Naive B cell (primary cell): ENCODE measurements around the gene ITPKB. TPM values are rescaled to one million over a fixed set of nuclear protein-coding genes. Genes with fewer than 3 reads are reported as not detected.

Experiments used
- ATAC-seq, 2 donors: fragments of 150-1000 bp; cut with Tn5 transposase; 2 replicates each; pipeline ENCODE4 v1.10.0; 2021; ENCODE audit warnings: low read depth in 2 of 2, mild to moderate bottlenecking in 2 of 2, moderate library complexity in 2 of 2
- DNase-seq: peaks from one replicate; pipeline ENCODE4 v3.0.0; 2022
- H3K27ac Mint-ChIP-seq, 6 donors: one replicate each; pipeline ENCODE4 v1.8.0; 2020 to 2022; ENCODE audit warnings: mild to moderate bottlenecking in 6 of 6, mixed read lengths in 6 of 6, moderate library complexity in 5 of 6, inconsistent platforms in 2 of 6
- H3K27me3 Mint-ChIP-seq, 3 donors: one replicate each; pipeline ENCODE4 v1.8.0; 2021 to 2022; ENCODE audit warnings: mixed read lengths in 3 of 3, mild to moderate bottlenecking in 1 of 3
- H3K36me3 Mint-ChIP-seq, 2 donors: one replicate each; pipeline ENCODE4 v1.8.0; 2020 to 2022; ENCODE audit warnings: mixed read lengths in 2 of 2, inconsistent platforms in 1 of 2, mild to moderate bottlenecking in 1 of 2
- H3K4me1 Mint-ChIP-seq, 3 donors: one replicate each; pipeline ENCODE4 v1.8.0; 2020 to 2022; ENCODE audit warnings: mixed read lengths in 3 of 3, inconsistent platforms in 1 of 3, mild to moderate bottlenecking in 1 of 3, moderate library complexity in 1 of 3
- H3K4me3 Mint-ChIP-seq, 8 donors: one replicate each; pipeline ENCODE4 v1.8.0; 2020 to 2022; ENCODE audit warnings: mild to moderate bottlenecking in 8 of 8, mixed read lengths in 8 of 8, moderate library complexity in 8 of 8, inconsistent platforms in 2 of 8
- H3K9me3 Mint-ChIP-seq, 7 donors: one replicate each; pipeline ENCODE4 v1.8.0; 2020 to 2022; ENCODE audit warnings: mixed read lengths in 7 of 7, mild to moderate bottlenecking in 5 of 7, inconsistent platforms in 2 of 7, moderate library complexity in 1 of 7
- polyA plus RNA-seq, 6 donors: library from polyadenylated mRNA; unstranded; fragments of 300-500 nt; fragmentation: Illumina TruSeq; gene quantifications; one replicate each; pipeline ENCODE4 v1.2.3, GENCODE V29; 2021; ENCODE audit warnings: low read depth in 6 of 6

The ITPKB gene
- polyA plus RNA-seq, 6 donors from 2014 or later, result 24.5 to 48.9 (median 34.1) TPM

- ATAC-seq, result no peak
- DNase-seq, result no peak
- peaks cover 0 to 5% (median 0%) of the 10 kb centered on the region in 3 donors for H3K27me3 Mint-ChIP-seq
- H3K9me3 Mint-ChIP-seq, result peaks cover 0 to 4% (median 0%) of the 10 kb centered on the region in 7 donors
- H3K4me3 Mint-ChIP-seq, result no peak overlapping the region
- peaks cover 0 to 2% (median 0%) of the 10 kb centered on the region in 3 donors for H3K4me1 Mint-ChIP-seq
- no peaks in the 10 kb centered on the region for H3K36me3 Mint-ChIP-seq
- no peak overlapping the region for H3K27ac Mint-ChIP-seq
Measured at GRCh38 chr1:226582966-226583365, 156.1 kb downstream of the ITPKB start.

Other genes starting within 250 kb of the ITPKB start
- under 1 TPM in 1 of 6 donors, not detected in 5; 0.04 TPM for gene STUM, start 190.5 kb downstream of the ITPKB start, polyA plus RNA-seq
- gene PSEN2, start 131.3 kb upstream of the ITPKB start, polyA plus RNA-seq, result 10 to 100 TPM in 3 of 6 donors, 1 to 10 TPM in 3; 5.5 to 15.0 (median 10.3) TPM
- gene COQ8A, start 201.0 kb upstream of the ITPKB start, polyA plus RNA-seq, result 10 to 100 TPM; 35.7 to 63.4 (median 53.9) TPM